Measurements from ENCODE around the gene SSH3.
A peak's percentile ranks its signal among the peaks of the same experiment; 100 is the strongest.
"Not testable (repeated sequence)": the region's sequence is repeated elsewhere in the genome, so short reads cannot be mapped to it uniquely, and the experiment has no call there.

SSH3 gene

GRCh38 chr11:67314218-67314617 lies 10.9 kb downstream of the SSH3 start:
- DNase-seq: no peak

DNA sequence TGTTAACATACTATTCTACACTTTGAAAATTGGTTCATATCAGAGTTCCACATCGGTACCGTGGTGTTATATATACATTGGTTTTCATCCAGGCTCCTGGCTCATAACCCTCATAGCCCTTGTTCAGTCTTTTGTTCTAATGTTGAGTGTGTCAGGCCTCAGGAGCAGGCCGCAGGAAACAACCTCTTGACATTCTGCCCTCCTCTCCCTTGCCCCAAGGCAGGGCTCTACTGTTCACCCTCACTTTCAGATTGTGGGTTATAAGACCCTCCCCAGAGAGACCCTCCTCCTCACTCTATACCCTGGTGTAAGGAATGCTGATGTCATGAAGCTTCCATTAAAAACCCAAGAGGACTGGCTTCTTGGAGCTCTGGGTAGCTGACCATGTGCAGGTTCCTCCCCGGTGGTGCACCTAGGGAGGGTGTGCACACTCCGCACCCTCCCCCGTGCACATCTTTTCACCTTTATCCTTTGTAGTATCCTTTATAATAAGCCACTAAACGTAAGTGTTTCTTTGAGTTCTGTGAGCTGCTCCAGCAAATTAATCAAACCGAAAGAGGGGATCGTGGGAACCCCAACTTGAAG lies 12.1 kb downstream of the SSH3 start:
- no peak for DNase-seq

DNA sequence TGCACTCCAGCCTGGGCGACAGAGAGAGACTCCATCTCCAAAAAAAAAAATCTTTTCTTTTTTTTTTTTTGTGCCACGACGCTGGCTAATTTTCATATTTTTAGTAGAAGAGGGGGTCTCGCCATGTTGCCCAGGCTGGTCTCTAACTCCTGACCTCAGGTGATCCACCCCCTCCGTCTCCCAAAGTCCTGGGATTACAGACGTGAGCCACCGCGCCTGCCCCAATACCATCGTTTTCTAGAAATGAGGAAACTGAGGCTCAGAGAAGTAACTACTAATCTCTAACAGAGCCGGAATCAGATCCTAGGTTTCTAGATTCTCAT lies 13.5 kb downstream of the SSH3 start:
- DNase-seq: no peak

- DNase-seq: peak; percentile 96
Measured at GRCh38 chr11:67317205-67317887, 14.0 kb downstream of the SSH3 start.

DNA sequence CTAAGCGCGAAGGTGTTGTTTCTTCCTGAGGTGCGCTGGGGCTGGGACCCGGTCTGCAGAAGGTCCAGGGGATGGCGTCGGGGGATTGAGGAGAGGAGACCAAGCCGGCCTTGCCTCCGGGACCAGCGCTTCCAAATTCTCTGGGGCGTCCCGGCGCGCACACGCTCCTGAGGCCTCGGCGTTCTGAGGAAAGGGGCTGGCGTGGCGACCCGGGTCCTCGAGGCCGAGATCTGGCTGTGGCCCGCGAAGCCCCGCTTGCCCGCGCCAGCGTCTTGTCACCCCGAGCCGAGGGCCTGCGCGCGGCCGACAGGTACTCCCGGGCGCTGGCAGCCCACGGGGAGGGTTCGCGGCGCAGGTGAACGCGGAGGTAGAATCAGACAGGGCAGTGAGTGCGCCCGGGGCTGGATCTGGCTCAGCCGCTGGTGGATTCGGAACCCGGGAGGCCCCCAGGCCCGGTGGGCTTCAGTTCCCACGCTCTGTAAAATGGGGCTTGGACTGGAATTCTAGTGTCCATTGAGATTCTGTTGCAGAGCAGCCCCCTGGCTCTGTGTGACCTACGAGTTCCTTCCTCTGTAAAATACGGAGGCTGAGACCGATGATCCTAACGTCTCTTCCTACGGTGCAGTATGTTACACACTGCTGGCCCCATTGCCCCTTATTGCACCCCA lies 14.7 kb downstream of the SSH3 start:
- DNase-seq: peak; percentile 43

- DNase-seq: not testable (repeated sequence)
Measured at GRCh38 chr11:67318876-67319275, 15.5 kb downstream of the SSH3 start.

- no peak for DNase-seq
Measured at GRCh38 chr11:67320011-67320410, 16.7 kb downstream of the SSH3 start.

- DNase-seq: no peak
Measured at GRCh38 chr11:67320691-67321090, 17.4 kb downstream of the SSH3 start.

- DNase-seq: no peak
Measured at GRCh38 chr11:67321313-67321871, 18.1 kb downstream of the SSH3 start.

GRCh38 chr11:67322049-67322448 lies 18.7 kb downstream of the SSH3 start:
- no peak for DNase-seq

DNA sequence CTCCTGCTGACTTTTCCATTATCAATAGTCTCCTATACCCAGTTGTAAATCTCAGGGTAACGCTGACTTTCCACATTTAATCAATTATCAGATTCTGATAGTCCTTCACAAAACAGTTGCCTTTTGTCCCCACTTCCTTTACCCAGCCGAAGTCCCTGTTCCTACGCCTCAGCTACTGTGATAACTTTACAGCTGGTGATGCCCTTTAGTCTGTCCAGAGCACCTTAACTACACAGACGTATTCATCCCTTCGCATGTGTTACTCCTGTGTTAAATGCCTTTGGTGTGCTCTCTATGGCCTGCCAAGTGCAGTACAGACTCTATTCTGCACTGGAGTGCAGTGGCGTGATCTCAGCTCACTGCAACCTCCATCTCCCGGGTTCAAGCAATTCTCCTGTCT lies 20.2 kb downstream of the SSH3 start:
- DNase-seq: no peak

- no peak for DNase-seq
Measured at GRCh38 chr11:67332081-67332691, 28.9 kb downstream of the SSH3 start.

- DNase-seq: no peak
Measured at GRCh38 chr11:67337257-67337656, 33.9 kb downstream of the SSH3 start.

DNA sequence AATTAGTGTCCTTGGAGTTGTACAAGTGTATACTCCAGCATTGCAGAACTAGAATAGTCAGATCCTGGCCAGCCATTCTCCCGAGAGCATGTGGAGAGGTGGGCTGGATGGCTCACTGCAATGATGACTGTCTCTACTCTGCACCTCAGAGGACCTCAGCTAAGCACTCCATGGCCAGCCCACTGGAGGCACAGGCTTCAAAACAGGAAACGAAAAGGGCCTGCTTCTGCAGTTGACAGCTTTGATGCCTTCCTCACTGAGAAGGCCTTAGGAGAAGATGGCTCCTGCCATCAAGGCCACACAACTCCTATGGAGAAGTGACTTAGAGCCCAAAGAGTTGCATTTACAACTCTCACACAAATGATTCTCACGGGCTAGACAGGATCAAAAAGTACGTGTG lies 40.9 kb downstream of the SSH3 start:
- DNase-seq: no peak

GRCh38 chr11:67345247-67345919 lies 42.1 kb downstream of the SSH3 start:
- no peak for DNase-seq

- DNase-seq: no peak
Measured at GRCh38 chr11:67345920-67346819, 42.8 kb downstream of the SSH3 start.

- no peak for DNase-seq
Measured at GRCh38 chr11:67347964-67348749, 44.8 kb downstream of the SSH3 start.

- DNase-seq: no peak
Measured at GRCh38 chr11:67349036-67349435, 45.7 kb downstream of the SSH3 start.

DNA sequence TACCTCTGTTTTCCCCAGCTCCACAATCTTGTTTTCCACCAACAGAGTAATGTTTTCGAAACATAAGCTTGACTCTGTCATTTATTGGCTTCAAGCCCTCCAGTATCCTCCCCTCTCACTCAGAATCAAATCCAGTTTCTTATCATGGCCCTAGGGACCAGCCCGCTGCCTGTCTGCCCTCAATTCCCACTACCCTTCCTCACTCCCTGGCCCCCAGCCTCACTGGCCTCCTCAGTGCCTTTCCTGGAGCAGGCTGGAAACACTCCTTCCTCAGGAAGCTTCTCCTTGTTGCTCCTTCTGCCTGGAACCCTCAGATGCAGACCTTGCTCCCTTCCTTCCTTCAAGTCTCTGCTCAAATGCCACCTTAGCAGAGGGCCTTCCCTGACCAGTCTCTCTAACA lies 46.1 kb downstream of the SSH3 start:
- no peak for DNase-seq

DNA sequence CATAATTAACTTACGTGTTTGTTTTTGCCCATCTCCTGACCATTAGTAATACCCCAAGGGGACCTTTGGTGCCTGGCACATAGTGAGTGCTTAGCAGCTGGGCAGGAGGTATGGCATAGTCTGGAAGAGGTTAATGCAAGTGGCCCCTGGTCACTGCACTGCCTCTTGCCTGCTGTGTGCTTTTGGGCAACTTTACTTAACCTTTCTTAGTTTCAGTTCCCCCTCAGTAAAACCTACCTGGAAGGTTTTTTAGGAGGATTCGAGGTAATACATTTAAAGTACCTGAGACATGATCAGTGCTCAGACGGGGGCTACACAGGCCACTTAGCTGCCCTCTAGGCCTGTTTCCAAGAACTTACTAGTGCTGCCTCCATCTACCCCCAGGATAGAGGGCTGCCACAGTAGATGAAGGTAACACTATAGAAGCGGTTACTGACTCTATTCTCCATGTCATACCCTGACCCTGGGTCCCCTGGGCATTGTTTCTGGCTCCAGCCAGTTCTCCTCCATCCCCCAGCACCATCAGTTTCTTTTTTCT lies 46.7 kb downstream of the SSH3 start:
- DNase-seq: no peak
